Measurements from ENCODE around the gene ANKRD17.
A peak's percentile ranks its signal among the peaks of the same experiment; 100 is the strongest.
"Not testable (repeated sequence)": the region's sequence is repeated elsewhere in the genome, so short reads cannot be mapped to it uniquely, and the experiment has no call there.

ANKRD17 gene

GRCh38 chr4:73245955-73246354 is 12.6 kb downstream of the ANKRD17 start:
- FAIRE-seq = no peak

GRCh38 chr4:73244945-73245601 is 13.5 kb downstream of the ANKRD17 start:
- DNase-seq (ENCODE audit: low spot score) = no peak
- FAIRE-seq = no peak

More at GRCh38 chr4:73245955-73246354, 12.6 kb downstream of the ANKRD17 start:
- no peak for DNase-seq (ENCODE audit: low spot score)

GRCh38 chr4:73237044-73237443 is 21.6 kb downstream of the ANKRD17 start:
- FAIRE-seq (no peak), DNase-seq (ENCODE audit: low spot score) (no peak)

GRCh38 chr4:73236151-73236550 is 22.4 kb downstream of the ANKRD17 start:
- no peak for FAIRE-seq
- DNase-seq (ENCODE audit: low spot score) = no peak

- DNase-seq (ENCODE audit: low spot score) = no peak
- no peak for FAIRE-seq
Measured at GRCh38 chr4:73234712-73235111, 23.9 kb downstream of the ANKRD17 start.

GRCh38 chr4:73231518-73232487 is 26.8 kb downstream of the ANKRD17 start:
- DNase-seq (ENCODE audit: low spot score) (no peak), FAIRE-seq (no peak)

GRCh38 chr4:73230865-73231517 is 27.6 kb downstream of the ANKRD17 start:
- DNase-seq (ENCODE audit: low spot score) = no peak
- FAIRE-seq = no peak

GRCh38 chr4:73228800-73229199 is 29.8 kb downstream of the ANKRD17 start:
- not testable (repeated sequence) for DNase-seq (ENCODE audit: low spot score); FAIRE-seq

- DNase-seq (ENCODE audit: low spot score) (no peak), FAIRE-seq (no peak)
Measured at GRCh38 chr4:73224886-73225285, 33.7 kb downstream of the ANKRD17 start.

- FAIRE-seq (no peak), DNase-seq (ENCODE audit: low spot score) (no peak)
Measured at GRCh38 chr4:73223258-73223650, 35.3 kb downstream of the ANKRD17 start.

GRCh38 chr4:73222466-73223257 is 35.9 kb downstream of the ANKRD17 start:
- peak; percentile 96 for FAIRE-seq
- peak; percentile 84 for DNase-seq (ENCODE audit: low spot score)

- no peak for FAIRE-seq
- DNase-seq (ENCODE audit: low spot score) = no peak
Measured at GRCh38 chr4:73221734-73222133, 36.9 kb downstream of the ANKRD17 start.

- FAIRE-seq = no peak
- no peak for DNase-seq (ENCODE audit: low spot score)
Measured at GRCh38 chr4:73220815-73221214, 37.8 kb downstream of the ANKRD17 start.

GRCh38 chr4:73213916-73214653 is 44.5 kb downstream of the ANKRD17 start:
- DNase-seq (ENCODE audit: low spot score) (no peak), FAIRE-seq (peak; percentile 22)

- no peak for FAIRE-seq
- no peak for DNase-seq (ENCODE audit: low spot score)
Measured at GRCh38 chr4:73212982-73213730, 45.4 kb downstream of the ANKRD17 start.

- FAIRE-seq = no peak
- no peak for DNase-seq (ENCODE audit: low spot score)
Measured at GRCh38 chr4:73211968-73212367, 46.6 kb downstream of the ANKRD17 start.

- no peak for FAIRE-seq
- no peak for DNase-seq (ENCODE audit: low spot score)
Measured at GRCh38 chr4:73208376-73208775, 50.2 kb downstream of the ANKRD17 start.

- FAIRE-seq (no peak), DNase-seq (ENCODE audit: low spot score) (no peak)
Measured at GRCh38 chr4:73206236-73206635, 52.4 kb downstream of the ANKRD17 start.

- no peak for DNase-seq (ENCODE audit: low spot score)
- FAIRE-seq = no peak
Measured at GRCh38 chr4:73205482-73205881, 53.1 kb downstream of the ANKRD17 start.

- not testable (repeated sequence) for DNase-seq (ENCODE audit: low spot score); FAIRE-seq
Measured at GRCh38 chr4:73203976-73204375, 54.6 kb downstream of the ANKRD17 start.
